Measurements from ENCODE around the gene TMPRSS9. TPM values are rescaled to one million over a fixed set of nuclear protein-coding genes. Genes with fewer than 3 reads are reported as not detected.

TMPRSS9 gene
- total RNA-seq, 2 donors from 2014 or later: not detected

DNA sequence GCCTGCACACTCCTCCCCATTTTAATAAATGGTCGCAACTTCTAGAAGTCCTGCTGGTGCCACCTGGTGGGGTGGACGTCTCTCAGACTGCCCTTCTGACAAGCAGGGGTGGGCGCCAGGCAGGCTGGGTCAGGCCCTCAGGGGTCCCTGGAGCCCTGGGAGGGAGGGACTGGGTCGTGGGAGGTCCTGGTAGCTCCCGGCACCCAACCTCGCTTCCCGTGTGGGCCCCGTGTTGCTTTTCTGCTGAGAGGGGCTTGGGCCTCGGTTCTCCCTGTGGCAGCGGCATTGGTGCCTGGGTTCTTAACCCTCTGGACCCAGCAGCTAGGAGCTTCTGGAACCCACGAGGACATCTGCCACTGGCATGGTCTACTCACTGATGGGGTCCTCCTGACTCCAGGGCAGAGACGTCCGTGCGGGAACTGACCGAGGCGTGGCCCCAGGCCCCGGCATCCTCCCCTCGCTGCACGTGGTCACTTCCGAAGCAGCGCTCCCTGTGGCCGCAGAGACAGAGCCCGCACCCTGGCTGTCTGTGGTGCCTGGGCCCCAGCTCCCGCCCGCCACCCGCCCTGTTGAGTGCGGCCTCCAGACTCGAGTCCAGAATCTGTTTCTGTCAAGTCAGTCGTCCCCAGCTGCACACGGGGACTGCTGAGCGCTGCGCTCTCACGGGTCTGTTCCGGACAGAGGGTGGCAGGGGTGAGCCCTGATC, 6.0 kb upstream of the TMPRSS9 start:
- no peaks in the 10 kb centered on the region for H3K4me1 ChIP-seq
- TF ChIP-seq, protein P1, sequence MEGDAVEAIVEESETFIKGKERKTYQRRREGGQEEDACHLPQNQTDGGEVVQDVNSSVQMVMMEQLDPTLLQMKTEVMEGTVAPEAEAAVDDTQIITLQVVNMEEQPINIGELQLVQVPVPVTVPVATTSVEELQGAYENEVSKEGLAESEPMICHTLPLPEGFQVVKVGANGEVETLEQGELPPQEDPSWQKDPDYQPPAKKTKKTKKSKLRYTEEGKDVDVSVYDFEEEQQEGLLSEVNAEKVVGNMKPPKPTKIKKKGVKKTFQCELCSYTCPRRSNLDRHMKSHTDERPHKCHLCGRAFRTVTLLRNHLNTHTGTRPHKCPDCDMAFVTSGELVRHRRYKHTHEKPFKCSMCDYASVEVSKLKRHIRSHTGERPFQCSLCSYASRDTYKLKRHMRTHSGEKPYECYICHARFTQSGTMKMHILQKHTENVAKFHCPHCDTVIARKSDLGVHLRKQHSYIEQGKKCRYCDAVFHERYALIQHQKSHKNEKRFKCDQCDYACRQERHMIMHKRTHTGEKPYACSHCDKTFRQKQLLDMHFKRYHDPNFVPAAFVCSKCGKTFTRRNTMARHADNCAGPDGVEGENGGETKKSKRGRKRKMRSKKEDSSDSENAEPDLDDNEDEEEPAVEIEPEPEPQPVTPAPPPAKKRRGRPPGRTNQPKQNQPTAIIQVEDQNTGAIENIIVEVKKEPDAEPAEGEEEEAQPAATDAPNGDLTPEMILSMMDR (IDR thresholded peaks at IDR 0.05): no peak
- peaks cover 19% of the 10 kb centered on the region for H3K36me3 ChIP-seq
- H3K27me3 ChIP-seq: no peaks in the 10 kb centered on the region
- H3K9me3 ChIP-seq: no peaks in the 10 kb centered on the region
- no peak overlapping the region for H3K4me3 ChIP-seq
- no peak overlapping the region for H3K27ac ChIP-seq
- DNase-seq (ENCODE audit: low spot score): no peak

DNA sequence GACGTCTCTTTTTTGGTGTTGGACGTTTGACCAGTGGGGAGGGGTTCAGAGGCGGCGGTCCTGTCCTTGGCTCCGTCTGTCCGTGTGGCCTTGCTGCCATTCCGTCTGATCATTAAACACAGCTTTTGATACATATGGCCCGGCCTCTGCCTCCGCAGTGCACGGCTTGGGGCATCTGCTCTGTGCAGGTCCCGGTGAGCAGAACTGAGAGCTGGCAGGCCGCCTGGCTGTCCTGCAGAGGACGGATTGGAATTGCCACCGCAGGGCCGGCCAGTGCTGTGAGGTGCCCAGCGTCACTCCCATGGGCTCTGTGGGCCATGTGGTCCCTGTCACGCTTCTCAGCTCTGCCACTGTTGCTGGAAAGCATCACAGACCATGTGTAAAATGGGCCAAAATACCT, 5.4 kb upstream of the TMPRSS9 start:
- H3K4me3 ChIP-seq: no peak overlapping the region
- H3K9me3 ChIP-seq: no peaks in the 10 kb centered on the region
- TF ChIP-seq, protein P1 (IDR thresholded peaks at IDR 0.05): no peak
- peaks cover 19% of the 10 kb centered on the region for H3K36me3 ChIP-seq
- H3K27ac ChIP-seq: no peak overlapping the region
- H3K27me3 ChIP-seq: no peaks in the 10 kb centered on the region
- H3K4me1 ChIP-seq: no peaks in the 10 kb centered on the region
- no peak for DNase-seq (ENCODE audit: low spot score)

DNA sequence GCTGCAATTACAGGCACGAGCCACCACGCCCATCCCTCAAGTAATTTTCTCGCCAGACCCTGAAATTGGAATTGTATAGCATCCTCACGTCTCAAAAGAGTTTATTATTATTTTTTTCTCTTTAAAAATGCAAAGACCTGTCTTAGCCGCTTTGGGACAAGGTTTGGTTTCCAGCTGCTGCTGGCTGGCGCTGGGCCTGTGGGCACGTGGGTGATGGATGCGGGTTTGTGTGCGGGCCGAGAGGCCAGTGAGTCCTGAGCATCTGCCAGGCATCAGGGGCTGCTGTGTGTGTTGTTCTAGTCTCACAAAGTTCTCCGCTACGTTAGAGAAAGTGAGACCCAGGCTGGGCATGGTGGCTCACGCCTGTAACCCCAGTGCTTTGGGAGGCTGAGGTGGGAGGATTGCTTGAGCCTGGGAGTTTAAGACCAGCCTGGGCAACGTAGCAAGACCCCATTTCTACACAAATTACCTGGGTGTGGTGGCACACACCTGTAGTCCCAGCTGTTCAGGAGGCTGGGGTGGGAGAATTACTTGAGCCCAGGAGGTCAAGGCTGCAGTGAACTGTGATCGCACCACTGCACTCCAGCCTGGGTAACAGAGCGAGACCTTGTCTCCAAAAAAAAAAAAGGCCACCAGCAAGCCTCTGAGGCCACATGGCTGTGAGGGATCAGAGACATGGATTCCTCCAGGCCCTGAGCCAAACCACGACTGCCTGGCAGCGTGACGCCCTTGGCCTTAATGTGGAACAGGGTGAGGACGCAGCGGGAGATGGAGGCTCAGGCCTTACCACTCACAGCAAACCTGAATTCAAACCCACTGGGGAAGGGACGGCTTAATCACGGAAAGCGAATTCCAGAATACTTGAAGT, 4.7 kb upstream of the TMPRSS9 start:
- Histone ChIP-seq H3K36me3 (peaks cover 19% of the 10 kb centered on the region), H3K27me3 (no peaks in the 10 kb centered on the region), H3K4me1 (peaks cover 0 to 3% of the 10 kb centered on the region in 2 donors), H3K9me3 (no peaks in the 10 kb centered on the region), H3K4me3 (no peak overlapping the region), H3K27ac (no peak overlapping the region)
- TF ChIP-seq, protein P1 (IDR thresholded peaks at IDR 0.05): no peak
- DNase-seq (ENCODE audit: low spot score): no peak

DNA sequence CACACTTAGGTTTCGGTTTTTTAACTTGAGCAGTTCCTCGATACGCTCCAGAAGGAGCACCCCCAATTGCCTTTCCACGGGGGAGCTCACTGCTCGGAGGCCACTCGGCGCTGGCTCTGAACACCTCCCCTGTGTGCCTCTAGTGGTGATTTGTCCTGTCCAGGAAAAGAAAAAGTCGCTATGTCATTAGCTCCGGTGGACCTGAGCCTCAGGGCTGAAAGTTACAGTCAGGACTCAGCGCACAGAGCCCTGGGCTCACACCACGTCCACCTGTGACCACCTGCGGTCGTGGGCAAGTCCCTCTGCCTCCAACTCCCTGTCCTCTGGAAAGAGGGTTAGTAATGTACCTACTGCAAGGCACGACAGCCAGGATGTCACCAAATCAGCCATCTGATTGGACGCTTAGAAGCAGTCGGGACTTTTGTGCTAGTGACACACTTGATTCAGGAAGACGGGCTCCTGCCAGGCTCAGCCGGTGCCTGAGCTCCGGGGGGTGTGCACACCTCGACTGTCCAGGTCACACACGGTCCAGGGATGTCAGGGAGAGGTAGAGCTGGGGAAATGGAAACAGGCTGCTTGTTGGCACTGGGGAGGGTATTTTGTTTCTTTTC, 3.9 kb upstream of the TMPRSS9 start:
- Histone ChIP-seq H3K36me3 (peaks cover 19% of the 10 kb centered on the region), H3K4me1 (peaks cover 0 to 5% of the 10 kb centered on the region in 2 donors), H3K9me3 (no peaks in the 10 kb centered on the region), H3K27me3 (no peaks in the 10 kb centered on the region), H3K27ac (no peak overlapping the region), H3K4me3 (no peak overlapping the region)
- TF ChIP-seq, protein P1 (IDR thresholded peaks at IDR 0.05): no peak
- DNase-seq (ENCODE audit: low spot score): no peak

DNA sequence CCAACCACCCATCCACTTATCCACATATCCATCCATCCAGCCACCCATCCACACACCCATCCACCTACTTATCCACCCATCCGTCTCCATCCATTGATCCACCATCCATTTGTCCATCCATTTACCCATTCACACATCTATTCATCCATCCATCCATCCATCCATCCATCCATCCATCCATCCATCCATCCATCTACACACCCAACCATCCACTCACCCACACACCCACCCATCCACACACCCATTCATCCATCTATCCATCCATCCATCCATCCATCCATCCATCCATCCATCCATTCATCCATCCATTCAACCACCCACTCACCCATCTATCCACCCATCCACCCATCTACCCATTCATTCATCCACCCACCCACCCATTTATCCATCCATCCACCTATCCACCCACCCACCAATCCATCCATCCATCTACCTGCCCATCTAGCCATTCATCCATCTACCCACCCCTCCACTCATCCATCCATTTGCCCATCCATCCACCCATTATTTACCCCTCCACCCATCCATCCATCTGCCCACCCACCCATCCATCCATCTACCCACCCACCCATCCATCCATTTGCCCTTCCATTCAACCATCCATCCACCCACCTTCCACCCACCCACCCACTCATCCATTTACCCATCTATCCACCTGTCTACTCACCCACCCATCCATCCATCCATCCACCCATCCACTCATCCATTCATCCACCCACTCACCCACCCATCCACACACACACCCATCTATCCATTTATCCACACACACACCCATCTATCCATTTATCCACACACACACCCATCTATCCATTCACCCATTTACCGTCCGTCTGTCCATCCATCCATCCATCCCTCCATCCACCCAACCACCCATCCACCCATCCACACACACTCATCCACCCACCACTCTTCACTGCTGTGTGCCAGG, 2.5 kb upstream of the TMPRSS9 start:
- no peaks in the 10 kb centered on the region for H3K9me3 ChIP-seq
- H3K27me3 ChIP-seq: peaks cover 0 to 4% of the 10 kb centered on the region in 2 donors
- DNase-seq (ENCODE audit: low spot score): no peak
- TF ChIP-seq, protein P1 (IDR thresholded peaks at IDR 0.05): no peak
- peaks cover 19% of the 10 kb centered on the region for H3K36me3 ChIP-seq
- H3K4me1 ChIP-seq: peaks cover 0 to 5% of the 10 kb centered on the region in 2 donors
- no peak overlapping the region for H3K27ac ChIP-seq
- H3K4me3 ChIP-seq: no peak overlapping the region
